Measurements from ENCODE around the gene ARHGAP5.

GRCh38 chr14:32099473-32099872 is 22.4 kb downstream of the ARHGAP5 start:
- TF ChIP-seq POLR2A (IDR thresholded peaks at IDR 0.05) = no peak
- TF ChIP-seq, protein P1, sequence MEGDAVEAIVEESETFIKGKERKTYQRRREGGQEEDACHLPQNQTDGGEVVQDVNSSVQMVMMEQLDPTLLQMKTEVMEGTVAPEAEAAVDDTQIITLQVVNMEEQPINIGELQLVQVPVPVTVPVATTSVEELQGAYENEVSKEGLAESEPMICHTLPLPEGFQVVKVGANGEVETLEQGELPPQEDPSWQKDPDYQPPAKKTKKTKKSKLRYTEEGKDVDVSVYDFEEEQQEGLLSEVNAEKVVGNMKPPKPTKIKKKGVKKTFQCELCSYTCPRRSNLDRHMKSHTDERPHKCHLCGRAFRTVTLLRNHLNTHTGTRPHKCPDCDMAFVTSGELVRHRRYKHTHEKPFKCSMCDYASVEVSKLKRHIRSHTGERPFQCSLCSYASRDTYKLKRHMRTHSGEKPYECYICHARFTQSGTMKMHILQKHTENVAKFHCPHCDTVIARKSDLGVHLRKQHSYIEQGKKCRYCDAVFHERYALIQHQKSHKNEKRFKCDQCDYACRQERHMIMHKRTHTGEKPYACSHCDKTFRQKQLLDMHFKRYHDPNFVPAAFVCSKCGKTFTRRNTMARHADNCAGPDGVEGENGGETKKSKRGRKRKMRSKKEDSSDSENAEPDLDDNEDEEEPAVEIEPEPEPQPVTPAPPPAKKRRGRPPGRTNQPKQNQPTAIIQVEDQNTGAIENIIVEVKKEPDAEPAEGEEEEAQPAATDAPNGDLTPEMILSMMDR (IDR thresholded peaks at IDR 0.05) = no peak

Data from body of pancreas (tissue), 4 donors.